RPMI7951 (cell line): ENCODE measurements around the gene TRIM41. TPM values are rescaled to one million over a fixed set of nuclear protein-coding genes. Genes with fewer than 3 reads are reported as not detected.
"Not testable (repeated sequence)": the region's sequence is repeated elsewhere in the genome, so short reads cannot be mapped to it uniquely, and the experiment has no call there.

Experiments
- DNase-seq: peaks from one replicate; pipeline ENCODE4 v3.0.0-alpha.2; 2012; ENCODE audit warnings: low read depth
- total RNA-seq: library from RNA; depleted of rRNA; stranded (reverse); fragments of >200 nt; shearing (Covaris generic); gene quantifications from 2 replicates; pipeline ENCODE4 v1.2.3, GENCODE V29; 2014

TRIM41 gene
- total RNA-seq, 1 experiment from 2014 or later: 4.9 TPM

- DNase-seq: not testable (repeated sequence)
Observed at GRCh38 chr5:181210148-181210547, 12.9 kb upstream of the TRIM41 start.

- DNase-seq: not testable (repeated sequence)
Observed at GRCh38 chr5:181210698-181211097, 12.4 kb upstream of the TRIM41 start.

GRCh38 chr5:181211208-181211607 is 11.9 kb upstream of the TRIM41 start:
- no peak for DNase-seq

- DNase-seq: no peak
Observed at GRCh38 chr5:181212080-181212479, 11.0 kb upstream of the TRIM41 start.

DNA sequence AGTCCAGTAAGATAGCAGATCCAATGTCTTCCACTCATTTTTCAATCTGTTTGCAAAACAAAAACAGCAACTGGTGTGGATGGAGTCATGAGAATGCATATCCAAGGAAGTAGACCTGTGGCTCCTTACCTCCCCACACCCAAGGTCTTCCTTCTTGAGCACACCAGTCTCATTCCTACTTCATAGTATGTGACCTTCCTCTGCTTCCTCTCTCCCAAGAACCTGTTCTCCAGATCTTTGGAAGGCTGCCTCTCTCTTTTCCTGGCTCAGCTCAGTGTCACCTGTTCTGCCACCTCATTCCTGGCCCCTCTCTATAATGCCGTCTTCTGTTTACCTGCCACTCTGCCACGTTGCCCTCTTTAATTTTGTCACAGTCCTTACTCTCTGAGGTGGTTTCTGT is 10.1 kb upstream of the TRIM41 start:
- no peak for DNase-seq

GRCh38 chr5:181214249-181214648 is 8.8 kb upstream of the TRIM41 start:
- DNase-seq: not testable (repeated sequence)

DNA sequence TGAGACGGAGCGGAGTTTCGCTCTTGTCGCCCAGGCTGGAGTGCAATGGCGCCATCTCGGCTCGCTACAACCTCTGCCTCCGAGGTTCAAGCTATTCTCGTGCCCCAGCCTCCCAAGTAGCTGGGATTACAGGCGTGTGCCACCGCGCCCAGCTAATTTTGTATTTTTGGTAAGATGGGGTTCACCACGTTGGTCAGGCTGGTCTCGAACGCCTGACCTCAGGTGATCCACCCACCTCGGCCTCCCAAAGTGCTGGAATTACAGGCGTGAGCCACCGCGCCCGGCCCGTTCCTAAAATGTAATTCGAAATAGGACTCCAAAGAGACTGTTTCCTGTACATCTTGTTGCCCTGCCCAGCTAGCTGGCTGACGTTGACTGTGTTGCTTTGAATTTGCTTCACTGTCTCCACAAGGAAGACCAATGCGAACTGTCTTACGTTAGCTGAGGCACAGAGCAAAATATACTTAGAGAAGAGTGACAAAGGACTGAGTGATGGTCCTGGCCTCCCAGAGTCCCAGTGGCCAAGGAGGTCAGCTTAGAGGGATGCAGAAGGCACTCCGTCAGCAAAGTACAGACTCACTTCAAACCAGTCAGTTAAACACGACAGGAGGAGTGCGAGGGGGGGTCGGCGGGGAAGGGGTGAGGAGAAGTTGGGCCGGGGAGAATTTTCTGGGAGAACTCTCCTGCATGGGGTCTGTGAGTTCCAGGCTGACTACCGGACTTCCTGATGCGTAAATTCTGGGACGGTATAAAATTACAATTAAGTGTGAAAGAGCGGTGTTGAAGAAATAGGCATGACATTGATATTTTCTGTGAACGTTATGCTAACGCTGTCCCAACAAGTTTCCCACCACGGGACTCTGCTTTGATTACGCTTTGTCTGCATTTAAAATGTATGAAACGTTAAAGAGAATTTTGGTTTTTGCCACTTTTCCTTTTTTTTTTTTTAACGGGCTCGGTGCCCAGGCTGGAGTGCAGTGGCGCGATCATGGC is 6.8 kb upstream of the TRIM41 start:
- peak; percentile 76 for DNase-seq

GRCh38 chr5:181217111-181217802 is 5.8 kb upstream of the TRIM41 start:
- peak; percentile 69 for DNase-seq

DNA sequence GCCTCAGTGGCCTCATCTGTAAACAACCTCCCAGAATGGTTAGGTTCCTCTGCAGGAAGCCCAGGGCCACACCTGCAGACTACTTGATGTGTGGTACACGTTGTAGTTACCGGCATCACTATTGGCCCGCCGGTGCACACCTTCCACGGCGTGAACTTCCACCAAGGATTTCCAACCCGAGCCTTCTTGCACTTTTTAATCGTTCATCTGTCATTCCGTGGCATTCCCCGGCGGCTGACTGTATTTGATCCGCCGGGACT is 5.3 kb upstream of the TRIM41 start:
- DNase-seq: no peak

- peak; percentile 46 for DNase-seq
Observed at GRCh38 chr5:181218795-181219124, 4.3 kb upstream of the TRIM41 start.

GRCh38 chr5:181219262-181220177 is 3.6 kb upstream of the TRIM41 start:
- no peak for DNase-seq

- no peak for DNase-seq
Observed at GRCh38 chr5:181220178-181220515, 2.9 kb upstream of the TRIM41 start.

- peak; percentile 69 for DNase-seq
Observed at GRCh38 chr5:181221105-181221791, 1.8 kb upstream of the TRIM41 start.

DNA sequence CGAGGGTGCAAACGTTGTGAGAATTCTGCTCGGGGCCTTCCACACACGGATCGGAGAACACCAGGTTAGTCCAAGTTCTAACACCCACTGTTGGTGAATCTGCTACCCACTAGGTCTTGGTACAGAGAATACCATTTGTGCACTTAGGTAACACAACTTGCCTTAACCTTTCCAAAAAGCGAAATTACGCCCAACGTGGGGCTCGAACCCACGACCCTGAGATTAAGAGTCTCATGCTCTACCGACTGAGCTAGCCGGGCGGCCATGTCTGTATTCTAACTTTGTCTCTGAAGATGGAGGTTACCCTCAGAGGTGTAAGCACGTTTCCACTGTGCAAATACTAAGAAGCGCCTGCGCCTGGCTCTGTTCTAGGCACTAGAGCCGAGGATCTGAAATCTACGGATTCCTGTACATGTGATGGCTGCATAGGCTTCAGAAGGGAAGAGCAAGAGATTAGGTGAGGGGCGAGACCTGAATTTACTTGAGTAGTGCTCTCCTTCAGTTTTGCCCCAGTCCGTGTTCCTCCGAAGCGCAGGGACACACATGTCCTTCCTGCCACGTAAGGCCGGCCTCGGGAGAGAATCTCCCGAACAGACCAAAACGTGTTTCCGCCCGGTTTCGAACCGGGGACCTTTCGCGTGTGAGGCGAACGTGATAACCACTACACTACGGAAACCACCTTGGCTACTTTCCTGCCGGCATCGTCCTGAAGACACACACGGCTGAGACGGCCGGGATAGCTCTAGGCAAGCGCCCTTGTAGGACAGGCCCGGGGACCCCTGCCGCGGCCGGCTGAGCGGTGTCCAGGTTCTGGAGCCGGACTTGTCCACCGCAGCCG is 1.1 kb upstream of the TRIM41 start:
- peak; percentile 92 for DNase-seq

DNA sequence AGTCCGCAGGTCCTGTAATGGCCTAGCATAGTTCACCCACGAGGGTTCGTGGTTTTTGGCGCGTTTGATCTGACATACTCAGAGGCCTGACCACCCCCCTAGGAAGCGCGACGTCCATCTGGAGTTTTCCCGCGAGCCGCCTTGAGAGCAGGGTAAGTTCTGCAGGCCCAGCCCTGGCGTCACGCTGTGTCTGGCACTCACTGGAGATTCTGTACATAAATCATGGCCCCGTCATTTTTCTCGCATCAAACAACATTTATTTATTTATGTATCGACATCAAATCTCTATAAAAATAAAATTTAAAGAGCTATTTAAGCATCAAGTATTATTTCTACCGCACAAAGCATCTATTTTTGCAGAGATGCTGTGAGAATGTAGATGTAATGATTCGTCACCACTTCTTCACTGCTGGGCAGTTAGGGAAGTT is 437 bp upstream of the TRIM41 start:
- no peak for DNase-seq

- no peak for DNase-seq
Observed at GRCh38 chr5:181223729-181224389, 778 bp downstream of the TRIM41 start.

DNA sequence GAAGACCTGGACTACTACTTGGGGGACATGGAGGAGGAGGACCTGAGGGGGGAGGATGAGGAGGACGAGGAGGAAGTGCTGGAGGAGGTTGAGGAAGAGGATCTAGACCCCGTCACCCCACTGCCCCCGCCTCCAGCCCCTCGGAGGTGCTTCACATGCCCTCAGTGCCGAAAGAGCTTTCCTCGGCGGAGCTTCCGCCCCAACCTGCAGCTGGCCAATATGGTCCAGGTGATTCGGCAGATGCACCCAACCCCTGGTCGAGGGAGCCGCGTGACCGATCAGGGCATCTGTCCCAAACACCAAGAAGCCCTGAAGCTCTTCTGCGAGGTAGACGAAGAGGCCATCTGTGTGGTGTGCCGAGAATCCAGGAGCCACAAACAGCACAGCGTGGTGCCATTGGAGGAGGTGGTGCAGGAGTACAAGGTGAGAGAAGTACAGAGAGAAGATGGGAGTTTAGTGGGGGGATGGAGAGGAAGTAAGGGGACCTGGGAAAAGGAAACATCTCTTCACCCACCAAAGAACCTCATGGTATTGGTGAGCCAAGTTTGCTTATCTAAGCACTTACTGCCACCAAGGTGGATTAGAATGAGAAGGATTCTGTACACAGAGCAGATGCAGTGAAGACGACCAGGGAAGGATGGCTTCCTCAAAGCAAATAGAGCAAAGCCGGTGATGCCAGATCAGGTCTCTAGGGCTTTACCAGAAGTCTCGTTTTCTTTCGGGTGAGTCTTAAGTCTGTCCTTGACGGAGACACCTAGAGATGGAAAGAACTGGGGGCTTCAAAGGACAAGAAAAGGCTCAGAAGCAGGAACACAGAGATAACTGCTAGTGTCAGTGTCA is 1.5 kb downstream of the TRIM41 start:
- DNase-seq: no peak

DNA sequence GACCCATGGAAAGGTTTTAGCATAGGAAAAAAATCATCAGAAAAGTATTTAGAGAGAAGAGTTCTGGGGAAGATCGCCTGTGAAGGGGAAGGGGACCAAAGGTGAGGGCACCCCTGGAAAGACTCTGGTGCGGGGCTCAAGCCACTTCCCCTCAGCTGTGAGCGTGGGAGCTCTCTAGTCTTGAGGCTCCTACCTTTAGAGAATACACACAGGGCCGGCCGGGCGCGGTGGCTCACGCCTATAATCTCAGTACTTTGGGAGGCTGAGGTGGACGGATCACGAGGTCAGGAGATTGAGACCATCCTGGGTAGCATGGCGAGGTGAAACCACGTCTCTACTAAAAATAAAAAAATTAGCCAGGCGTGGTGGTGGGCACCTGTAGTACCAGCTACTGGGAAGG is 6.9 kb downstream of the TRIM41 start:
- no peak for DNase-seq

GRCh38 chr5:181230551-181230950 is 7.5 kb downstream of the TRIM41 start:
- DNase-seq: no peak
